GM12878 (cell line): ENCODE results near the gene STX8.

Experiments
- BACH1 ChIP-seq: fragments of 450-650 bp; IDR thresholded peaks from 2 replicates; pipeline ENCODE4 v1.6.1; 2017; ENCODE audit warnings: mild to moderate bottlenecking, borderline replicate concordance
- BHLHE40 ChIP-seq, 2 experiments: fragments of 450-650 bp in 1 of 2; IDR thresholded peaks; 2 replicates each; pipeline ENCODE4 v1.6.1; 2011 to 2017; ENCODE audit warnings: low read depth in 2 of 2, borderline replicate concordance in 1 of 2, improper control_type of control experiment in 1 of 2, low read length in 1 of 2, mild to moderate bottlenecking in 1 of 2
- CTCF ChIP-seq, 3 experiments: IDR thresholded peaks in 2 of 3; conservative IDR thresholded peaks in 1 of 3; 2 replicates each; pipeline ENCODE4 v1.5.1; 2011; ENCODE audit warnings: low read depth in 3 of 3, low read length in 3 of 3, mild to moderate bottlenecking in 3 of 3, control low read depth in 2 of 3, moderate library complexity in 2 of 3, inconsistent platforms in 1 of 3, mixed read lengths in 1 of 3; ENCODE audit not compliant: control insufficient read depth in 2 of 3, insufficient read depth in 1 of 3; ENCODE audit errors: extremely low read depth in 1 of 3
- EP300 ChIP-seq, 2 experiments: fragments of 150-350 bp in 1 of 2; IDR thresholded peaks; 2 replicates each; pipeline ENCODE4 v1.6.1; 2011 to 2012; ENCODE audit warnings: low read depth in 2 of 2, low read length in 2 of 2, borderline replicate concordance in 1 of 2, improper control_type of control experiment in 1 of 2, inconsistent platforms in 1 of 2; ENCODE audit not compliant: control insufficient read depth in 1 of 2
- EZH2 ChIP-seq: IDR thresholded peaks from 2 replicates; pipeline ENCODE4 v1.6.1; 2012; ENCODE audit warnings: low read depth, mild to moderate bottlenecking, control low read depth, inconsistent platforms, low read length, borderline replicate concordance; ENCODE audit not compliant: control insufficient read depth
- JUND ChIP-seq: IDR thresholded peaks from 2 replicates; pipeline ENCODE4 v1.6.1; 2012; ENCODE audit warnings: low read depth, mild to moderate bottlenecking, low read length, improper control_type of control experiment, moderate library complexity
- PAX5 ChIP-seq: IDR thresholded peaks from 2 replicates; pipeline ENCODE4 v1.6.1; 2011; ENCODE audit warnings: low read depth, low read length, borderline replicate concordance
- POLR2A ChIP-seq: IDR thresholded peaks from 2 replicates; pipeline ENCODE4 v1.6.1; 2011; ENCODE audit warnings: low read depth, mild to moderate bottlenecking, low read length
- SP1 ChIP-seq: IDR thresholded peaks from one replicate; pipeline ENCODE4 v1.6.1; 2011; ENCODE audit warnings: low read depth, low read length
- ZNF274 ChIP-seq: IDR thresholded peaks from one replicate; pipeline ENCODE4 v1.8.0; 2011; ENCODE audit not compliant: insufficient read length, insufficient read depth
- TF ChIP-seq, protein P1 (sequence below): IDR thresholded peaks from 2 replicates; pipeline ENCODE4 v1.6.1; 2011; ENCODE audit warnings: low read depth, low read length, improper control_type of control experiment, borderline replicate concordance

DNA sequence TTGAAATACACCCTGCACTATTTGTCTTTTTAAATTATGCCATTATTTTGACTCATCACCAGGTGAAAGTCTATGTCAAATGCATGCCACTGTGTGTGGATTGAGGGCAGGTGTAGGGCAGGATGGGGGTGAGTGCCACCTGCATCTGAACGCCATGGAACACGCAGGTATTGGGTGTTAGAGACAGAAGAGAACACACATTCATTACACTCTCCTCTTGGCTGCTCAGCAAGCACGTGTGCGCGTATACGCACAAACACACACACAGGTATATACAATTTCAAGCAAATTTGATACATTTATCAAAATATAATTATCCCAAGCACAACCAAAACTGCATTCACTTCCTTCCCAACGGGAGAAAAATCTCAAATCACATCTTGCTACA, 285.4 kb downstream of the STX8 start:
- no peak for TF ChIP-seq EZH2
- no peak for TF ChIP-seq CTCF (IDR thresholded peaks at IDR 0.05 in 2 of 3, conservative IDR thresholded peaks at IDR 0.05 in 1 of 3; ENCODE audit: control insufficient read depth in 2 of 3, extremely low read depth in 1 of 3, insufficient read depth in 1 of 3, low read depth in 3 of 3, low read length in 3 of 3)
- TF ChIP-seq SP1: no peak
- TF ChIP-seq, protein P1, sequence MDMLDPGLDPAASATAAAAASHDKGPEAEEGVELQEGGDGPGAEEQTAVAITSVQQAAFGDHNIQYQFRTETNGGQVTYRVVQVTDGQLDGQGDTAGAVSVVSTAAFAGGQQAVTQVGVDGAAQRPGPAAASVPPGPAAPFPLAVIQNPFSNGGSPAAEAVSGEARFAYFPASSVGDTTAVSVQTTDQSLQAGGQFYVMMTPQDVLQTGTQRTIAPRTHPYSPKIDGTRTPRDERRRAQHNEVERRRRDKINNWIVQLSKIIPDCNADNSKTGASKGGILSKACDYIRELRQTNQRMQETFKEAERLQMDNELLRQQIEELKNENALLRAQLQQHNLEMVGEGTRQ: no peak
- TF ChIP-seq ZNF274: no peak
- TF ChIP-seq JUND: no peak
- no peak for TF ChIP-seq EP300 (IDR thresholded peaks at IDR 0.05; ENCODE audit: borderline replicate concordance in 1 of 2, control insufficient read depth in 1 of 2, low read depth in 2 of 2, low read length in 2 of 2)
- no peak for TF ChIP-seq PAX5
- TF ChIP-seq POLR2A: no peak
- TF ChIP-seq BACH1: no peak
- no peak for TF ChIP-seq BHLHE40 (IDR thresholded peaks at IDR 0.05; ENCODE audit: borderline replicate concordance in 1 of 2, low read depth in 2 of 2, low read length in 1 of 2)
